ENCODE measurements around the gene ERC2. TPM values are rescaled to one million over a fixed set of nuclear protein-coding genes. Genes with fewer than 3 reads are reported as not detected.

ERC2 gene
- total RNA-seq, 1 donor: 0.36 TPM

DNA sequence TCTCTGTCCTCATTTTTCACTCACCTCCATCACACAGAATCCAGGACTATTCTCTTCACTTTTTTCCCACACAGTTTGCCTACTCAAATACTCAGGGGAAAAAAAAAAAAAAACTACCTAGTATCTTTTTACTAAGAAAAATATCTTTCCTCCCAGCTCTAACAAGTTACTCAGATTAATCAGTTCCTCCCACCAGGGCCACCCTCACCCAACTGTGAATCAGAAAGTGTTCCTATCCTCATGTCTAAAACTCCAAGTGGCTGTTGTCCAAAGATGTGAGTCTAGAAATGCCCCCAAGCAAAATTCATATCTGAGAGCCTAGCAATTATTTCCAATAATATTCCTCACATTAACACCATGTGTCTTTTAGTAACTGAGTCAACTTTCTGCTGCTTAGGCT lies 268.0 kb downstream of the ERC2 start:
- no peak overlapping the region for H3K4me3 ChIP-seq (ENCODE audit: insufficient read depth, low read length)
- TF ChIP-seq, protein P1, sequence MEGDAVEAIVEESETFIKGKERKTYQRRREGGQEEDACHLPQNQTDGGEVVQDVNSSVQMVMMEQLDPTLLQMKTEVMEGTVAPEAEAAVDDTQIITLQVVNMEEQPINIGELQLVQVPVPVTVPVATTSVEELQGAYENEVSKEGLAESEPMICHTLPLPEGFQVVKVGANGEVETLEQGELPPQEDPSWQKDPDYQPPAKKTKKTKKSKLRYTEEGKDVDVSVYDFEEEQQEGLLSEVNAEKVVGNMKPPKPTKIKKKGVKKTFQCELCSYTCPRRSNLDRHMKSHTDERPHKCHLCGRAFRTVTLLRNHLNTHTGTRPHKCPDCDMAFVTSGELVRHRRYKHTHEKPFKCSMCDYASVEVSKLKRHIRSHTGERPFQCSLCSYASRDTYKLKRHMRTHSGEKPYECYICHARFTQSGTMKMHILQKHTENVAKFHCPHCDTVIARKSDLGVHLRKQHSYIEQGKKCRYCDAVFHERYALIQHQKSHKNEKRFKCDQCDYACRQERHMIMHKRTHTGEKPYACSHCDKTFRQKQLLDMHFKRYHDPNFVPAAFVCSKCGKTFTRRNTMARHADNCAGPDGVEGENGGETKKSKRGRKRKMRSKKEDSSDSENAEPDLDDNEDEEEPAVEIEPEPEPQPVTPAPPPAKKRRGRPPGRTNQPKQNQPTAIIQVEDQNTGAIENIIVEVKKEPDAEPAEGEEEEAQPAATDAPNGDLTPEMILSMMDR (IDR thresholded peaks at IDR 0.05; ENCODE audit: extremely low read depth, low read depth, low read length): no peak
- H3K36me3 ChIP-seq (ENCODE audit: insufficient read depth, low read length): no peaks in the 10 kb centered on the region
- H3K27me3 ChIP-seq (ENCODE audit: insufficient read depth, low read length): no peaks in the 10 kb centered on the region
- no peaks in the 10 kb centered on the region for H4K20me1 ChIP-seq (ENCODE audit: insufficient read depth, low read length)
- H3K27ac ChIP-seq (ENCODE audit: low read depth, low read length): no peak overlapping the region
- no peak for DNase-seq (ENCODE audit: insufficient read length, low spot score, missing footprints)
- no peaks in the 10 kb centered on the region for H3K79me2 ChIP-seq (ENCODE audit: insufficient read depth, low read length)
- H2AFZ ChIP-seq (ENCODE audit: low read length): no peak overlapping the region
- H3K4me2 ChIP-seq (ENCODE audit: insufficient read depth, low read length): no peak overlapping the region
- no peaks in the 10 kb centered on the region for H3K4me1 ChIP-seq (ENCODE audit: insufficient read depth, low read length)
- H3K9me3 ChIP-seq (ENCODE audit: low read depth, low read length): no peaks in the 10 kb centered on the region

DNA sequence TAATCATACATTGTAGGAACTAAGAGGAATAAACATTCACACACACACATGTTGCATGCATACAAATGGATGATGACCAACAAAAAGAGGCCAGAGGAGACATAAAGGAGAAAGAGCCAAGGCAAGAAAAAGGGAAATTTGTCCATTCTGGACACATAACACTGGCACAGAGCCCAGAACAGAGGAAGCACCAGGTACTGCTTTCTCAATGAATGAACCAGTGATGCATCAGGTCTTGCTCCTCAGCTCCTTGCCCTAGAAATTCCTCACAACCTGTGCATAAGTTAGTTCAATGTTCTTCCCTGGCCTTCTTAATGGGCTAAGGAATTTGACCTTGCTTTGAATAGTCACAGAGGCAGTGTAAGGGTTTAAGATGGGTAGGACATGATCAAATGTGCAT lies 270.3 kb downstream of the ERC2 start:
- no peak overlapping the region for H3K27ac ChIP-seq (ENCODE audit: low read depth, low read length)
- no peak overlapping the region for H3K4me3 ChIP-seq (ENCODE audit: insufficient read depth, low read length)
- DNase-seq (ENCODE audit: insufficient read length, low spot score, missing footprints): no peak
- no peaks in the 10 kb centered on the region for H4K20me1 ChIP-seq (ENCODE audit: insufficient read depth, low read length)
- no peaks in the 10 kb centered on the region for H3K79me2 ChIP-seq (ENCODE audit: insufficient read depth, low read length)
- no peaks in the 10 kb centered on the region for H3K36me3 ChIP-seq (ENCODE audit: insufficient read depth, low read length)
- H3K27me3 ChIP-seq (ENCODE audit: insufficient read depth, low read length): no peaks in the 10 kb centered on the region
- no peak overlapping the region for H2AFZ ChIP-seq (ENCODE audit: low read length)
- H3K4me1 ChIP-seq (ENCODE audit: insufficient read depth, low read length): no peaks in the 10 kb centered on the region
- TF ChIP-seq, protein P1 (IDR thresholded peaks at IDR 0.05; ENCODE audit: extremely low read depth, low read depth, low read length): no peak
- no peak overlapping the region for H3K4me2 ChIP-seq (ENCODE audit: insufficient read depth, low read length)
- no peaks in the 10 kb centered on the region for H3K9me3 ChIP-seq (ENCODE audit: low read depth, low read length)

DNA sequence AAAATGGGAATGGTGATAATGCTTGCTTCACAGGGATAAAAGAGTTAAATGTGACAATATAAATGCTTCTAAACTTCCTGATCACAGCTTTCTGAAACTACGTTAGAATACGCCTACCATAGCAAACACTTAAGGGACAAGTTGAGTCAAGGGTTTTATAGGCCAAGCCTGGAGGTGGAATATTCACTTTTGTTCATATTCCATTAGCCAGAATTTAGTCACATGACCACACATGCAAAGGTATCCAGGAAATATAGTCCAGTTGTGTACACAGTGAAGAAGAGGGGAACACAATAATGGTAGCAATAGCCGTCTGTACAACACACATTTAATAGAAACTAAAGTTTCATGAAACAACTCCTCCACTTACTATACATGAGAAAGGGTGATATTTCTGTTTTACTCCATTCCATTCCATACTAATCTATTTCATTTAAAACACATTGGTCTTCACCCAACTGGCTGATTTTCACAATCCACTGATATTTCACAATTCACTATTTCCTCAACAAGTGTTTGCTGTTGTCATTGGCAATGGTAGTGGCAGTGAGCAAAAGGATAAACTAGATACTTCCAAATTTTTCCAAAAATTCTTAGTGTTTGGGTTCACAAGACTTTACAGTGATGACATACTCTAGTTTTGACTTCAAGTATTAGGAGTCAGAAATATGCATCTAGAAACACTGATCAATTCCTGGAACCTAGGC lies 270.9 kb downstream of the ERC2 start:
- Histone ChIP-seq H2AFZ (ENCODE audit: low read length) (no peak overlapping the region), H3K4me3 (ENCODE audit: insufficient read depth, low read length) (no peak overlapping the region), H3K9me3 (ENCODE audit: low read depth, low read length) (no peaks in the 10 kb centered on the region)

DNA sequence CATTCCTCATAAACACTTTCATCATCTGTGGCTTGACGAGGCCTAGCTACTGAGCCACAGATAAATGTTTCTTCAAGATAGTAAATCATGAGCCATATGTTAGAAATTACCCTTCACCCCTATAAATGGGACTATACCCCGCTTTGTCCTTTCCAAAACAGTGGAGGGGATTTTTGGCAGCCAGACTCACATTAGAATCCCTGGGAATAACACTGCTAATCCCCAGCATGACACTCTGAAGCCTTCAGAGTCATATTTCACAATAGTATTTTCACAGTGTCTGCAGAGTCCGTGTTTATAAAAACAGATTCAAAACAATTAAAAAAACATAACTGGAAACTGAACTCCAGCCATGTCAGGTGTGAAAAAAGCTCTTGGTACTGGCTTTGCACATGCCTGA lies 271.6 kb downstream of the ERC2 start:
- TF ChIP-seq, protein P1 (IDR thresholded peaks at IDR 0.05; ENCODE audit: extremely low read depth, low read depth, low read length): no peak
- Histone ChIP-seq H3K9me3 (ENCODE audit: low read depth, low read length) (no peaks in the 10 kb centered on the region), H3K4me3 (ENCODE audit: insufficient read depth, low read length) (no peak overlapping the region), H3K4me2 (ENCODE audit: insufficient read depth, low read length) (no peak overlapping the region), H4K20me1 (ENCODE audit: insufficient read depth, low read length) (no peaks in the 10 kb centered on the region), H3K27me3 (ENCODE audit: insufficient read depth, low read length) (no peaks in the 10 kb centered on the region), H2AFZ (ENCODE audit: low read length) (no peak overlapping the region), H3K79me2 (ENCODE audit: insufficient read depth, low read length) (no peaks in the 10 kb centered on the region), H3K36me3 (ENCODE audit: insufficient read depth, low read length) (no peaks in the 10 kb centered on the region), H3K27ac (ENCODE audit: low read depth, low read length) (no peak overlapping the region), H3K4me1 (ENCODE audit: insufficient read depth, low read length) (no peaks in the 10 kb centered on the region)
- no peak for DNase-seq (ENCODE audit: insufficient read length, low spot score, missing footprints)

More for the DNA sequence above, 270.9 kb downstream of the ERC2 start:
- no peak for DNase-seq (ENCODE audit: insufficient read length, low spot score, missing footprints)
- H4K20me1 ChIP-seq (ENCODE audit: insufficient read depth, low read length): no peaks in the 10 kb centered on the region
- TF ChIP-seq, protein P1 (IDR thresholded peaks at IDR 0.05; ENCODE audit: extremely low read depth, low read depth, low read length): no peak
- no peaks in the 10 kb centered on the region for H3K4me1 ChIP-seq (ENCODE audit: insufficient read depth, low read length)
- no peak overlapping the region for H3K4me2 ChIP-seq (ENCODE audit: insufficient read depth, low read length)
- H3K36me3 ChIP-seq (ENCODE audit: insufficient read depth, low read length): no peaks in the 10 kb centered on the region
- no peaks in the 10 kb centered on the region for H3K79me2 ChIP-seq (ENCODE audit: insufficient read depth, low read length)
- no peaks in the 10 kb centered on the region for H3K27me3 ChIP-seq (ENCODE audit: insufficient read depth, low read length)
- H3K27ac ChIP-seq (ENCODE audit: low read depth, low read length): no peak overlapping the region

Data from osteoblast (primary cell).